Erythroblast (primary cell): ENCODE results near the gene NUDT22.

Experiments used
- GATA1 ChIP-seq: IDR thresholded peaks from 2 replicates; pipeline ENCODE4 v1.6.1; 2011; ENCODE audit warnings: low read depth, mild to moderate bottlenecking, control low read depth, low read length, moderate library complexity
- POLR2A ChIP-seq: IDR thresholded peaks from 2 replicates; pipeline ENCODE4 v1.6.1; 2011; ENCODE audit warnings: mild to moderate bottlenecking, low read length

GRCh38 chr11:64278576-64279190 is 52.6 kb downstream of the NUDT22 start:
- TF ChIP-seq GATA1 (no peak), POLR2A (no peak)
